Endothelial cell of umbilical vein (primary cell): Measurements from ENCODE around the gene HOXA9. TPM values are rescaled to one million over a fixed set of nuclear protein-coding genes. Genes with fewer than 3 reads are reported as not detected.

Experiments
- BruUV-seq: library from RNA; stranded (reverse); fragments of 400-500 nt; replicated peaks from 2 replicates; lab custom pipeline; 2021; lab: Mats Ljungman, UMichigan
- CTCF ChIA-PET: fragments of 300-600, 350-600 bp; sonication (Branson Sonifier 250); formaldehyde crosslinking; loops from one replicate; lab custom pipeline; 2021; ENCODE audit warnings: antibody characterized with exemption, inconsistent platforms; lab: Charles Lee
- POLR2A ChIA-PET: fragments of 300-600, 350-600 bp; sonication (Branson Sonifier 250); formaldehyde crosslinking; loops from one replicate; lab custom pipeline; 2021; ENCODE audit warnings: antibody characterized with exemption, inconsistent platforms; lab: Charles Lee
- DNase-seq: peaks from one replicate; pipeline ENCODE4 v3.0.0-alpha.2; 2011; ENCODE audit warnings: low read depth, low spot score
- FAIRE-seq: peaks from 2 replicates; lab custom pipeline; 2011; peaks lifted over from hg19 to GRCh38; lab: Jason Lieb, UNC
- H2AFZ ChIP-seq: 2 replicates; pipeline ENCODE4 v1.6.0; 2012; ENCODE audit warnings: low read depth, low read length, control low read depth, inconsistent platforms
- H3K27ac ChIP-seq: 2 replicates; pipeline ENCODE4 v1.5.1; 2011; ENCODE audit warnings: low read depth, mild to moderate bottlenecking, control low read depth, low read length, moderate library complexity; ENCODE audit not compliant: insufficient read depth
- H3K27me3 ChIP-seq, 2 experiments: 2 replicates each; pipeline versions ENCODE4 v1.6.0 to v1.6.1; 2011; ENCODE audit warnings: low read length in 2 of 2, mixed read lengths in 1 of 2; ENCODE audit not compliant: control insufficient read depth in 2 of 2, insufficient read depth in 2 of 2
- H3K36me3 ChIP-seq, 2 experiments: 2 replicates in 1 of 2; 3 replicates in 1 of 2; pipeline ENCODE4 v1.5.1; 2011; ENCODE audit warnings: low read length in 2 of 2, mild to moderate bottlenecking in 1 of 2, moderate library complexity in 1 of 2; ENCODE audit not compliant: control insufficient read depth in 2 of 2, insufficient read depth in 2 of 2; ENCODE audit errors: extremely low read depth in 1 of 2
- H3K4me1 ChIP-seq: 3 replicates; pipeline ENCODE4 v1.5.1; 2011; ENCODE audit warnings: mild to moderate bottlenecking, low read length; ENCODE audit not compliant: control insufficient read depth, insufficient read depth; ENCODE audit errors: extremely low read depth
- H3K4me2 ChIP-seq: 2 replicates; pipeline ENCODE4 v1.6.1; 2011; ENCODE audit warnings: low read length, control low read depth, mixed read lengths; ENCODE audit not compliant: insufficient read depth
- H3K4me3 ChIP-seq, 3 experiments: fragments of 200-600 bp in 1 of 3; sonication (generic), shearing (Covaris generic) in 1 of 3; replicated peaks in 1 of 3; 2 replicates each; pipeline ENCODE4 v1.5.1; 2011 to 2016; ENCODE audit warnings: control low read depth in 3 of 3, low read length in 3 of 3, mild to moderate bottlenecking in 2 of 3, inconsistent platforms in 1 of 3, low read depth in 1 of 3, moderate library complexity in 1 of 3; ENCODE audit not compliant: insufficient read depth in 1 of 3
- H3K79me2 ChIP-seq: 2 replicates; pipeline ENCODE4 v1.6.0; 2012; ENCODE audit warnings: low read length, inconsistent platforms; ENCODE audit not compliant: control insufficient read depth, insufficient read depth
- H3K9ac ChIP-seq: replicated peaks from 2 replicates; pipeline ENCODE3; 2011; ENCODE audit warnings: low read length, control low read depth; ENCODE audit not compliant: insufficient read depth; ENCODE audit errors: extremely low read depth
- H3K9me1 ChIP-seq: replicated peaks from 3 replicates; pipeline ENCODE4 v1.6.0; 2011; ENCODE audit warnings: mild to moderate bottlenecking, low read length; ENCODE audit not compliant: control insufficient read depth, insufficient read depth; ENCODE audit errors: extremely low read depth
- H3K9me3 ChIP-seq: replicated peaks from 2 replicates; pipeline ENCODE4 v1.5.1; 2012; ENCODE audit warnings: low read length, inconsistent platforms; ENCODE audit not compliant: control insufficient read depth, insufficient read depth
- H4K20me1 ChIP-seq: replicated peaks from 2 replicates; pipeline ENCODE3; 2011; ENCODE audit warnings: mild to moderate bottlenecking, low read length; ENCODE audit not compliant: control insufficient read depth, insufficient read depth; ENCODE audit errors: extremely low read depth
- CTCF ChIP-seq, 2 donors: IDR thresholded peaks; 1 replicate in 1 of 2; 2 replicates in 1 of 2; pipeline ENCODE4 v1.5.1; 2011; ENCODE audit warnings: low read length in 2 of 2, mild to moderate bottlenecking in 2 of 2, moderate library complexity in 2 of 2, control low read depth in 1 of 2, inconsistent platforms in 1 of 2, low read depth in 1 of 2; ENCODE audit not compliant: insufficient read depth in 1 of 2; ENCODE audit errors: extremely low read depth in 1 of 2
- EZH2 ChIP-seq: IDR thresholded peaks from 2 replicates; pipeline ENCODE4 v1.6.1; 2012; ENCODE audit warnings: borderline replicate concordance, low read depth, mild to moderate bottlenecking, moderate library complexity, low read length, inconsistent platforms; ENCODE audit not compliant: severe bottlenecking
- FOS ChIP-seq: IDR thresholded peaks from 2 replicates; pipeline ENCODE4 v1.6.1; 2011; ENCODE audit warnings: mild to moderate bottlenecking, low read length, moderate library complexity, borderline replicate concordance; ENCODE audit not compliant: insufficient read depth
- JUN ChIP-seq: IDR thresholded peaks from 2 replicates; pipeline ENCODE4 v1.6.1; 2011; ENCODE audit warnings: borderline replicate concordance, low read depth; ENCODE audit not compliant: insufficient read length, insufficient read depth
- MYC ChIP-seq: IDR thresholded peaks from one replicate; pipeline ENCODE4 v1.6.1; 2011; ENCODE audit warnings: mild to moderate bottlenecking, low read depth, low read length
- POLR2A ChIP-seq: IDR thresholded peaks from 2 replicates; pipeline ENCODE4 v1.6.1; 2012; ENCODE audit warnings: low read depth, mild to moderate bottlenecking, control low read depth, low read length
- POLR2AphosphoS5 ChIP-seq: IDR thresholded peaks from 2 replicates; pipeline ENCODE4 v1.6.1; 2012; ENCODE audit warnings: low read depth, mild to moderate bottlenecking, control low read depth, low read length, moderate library complexity; ENCODE audit not compliant: insufficient read depth
- dilution Hi-C: fragments of 300-500 bp; cut with MboI; formaldehyde crosslinking; loops from one replicate; pipeline ENCODE4 v1.15.0; 2019; ENCODE audit warnings: low sequenced_read_pairs; ENCODE audit not compliant: extremely low pct_ligation_motif_present
- intact Hi-C: fragments of 100-400 bp; cut with micrococcal nuclease; formaldehyde crosslinking; loops from one replicate; pipeline ENCODE4 v1.10.0; 2022
- polyA plus RNA-seq, 4 experiments: library from polyadenylated mRNA; depleted of rRNA in 3 of 4; stranded (reverse) in 3 of 4; unstranded in 1 of 4; fragments of >200 nt; gene quantifications; 2 replicates each; pipeline versions ENCODE4 v1.2.1 to v1.2.3, GENCODE V29; 2011 to 2012; ENCODE audit warnings: missing spikeins in 1 of 4
- total RNA-seq: library from RNA; stranded (reverse); gene quantifications from 2 replicates; pipeline ENCODE4 v1.2.3, GENCODE V29; 2021
- TF ChIP-seq, protein P1 (sequence below): IDR thresholded peaks from 2 replicates; pipeline ENCODE4 v1.6.1; 2011; ENCODE audit not compliant: insufficient read depth, insufficient read length

The HOXA9 gene
- total and polyA plus RNA-seq, 2 donors (not counting 3 experiments of a cell fraction or from before 2014, with no cell fraction given) = 47.2 to 61.6 TPM

GRCh38 chr7:27156916-27157701 is 8.2 kb downstream of the HOXA9 start:
- Histone ChIP-seq H2AFZ (peak overlapping the region; percentile 15), H3K4me1 (peaks cover 72% of the 10 kb centered on the region), H3K4me2 (peak overlapping the region; percentile 74), H3K36me3 (no peaks in the 10 kb centered on the region), H3K9ac (peak overlapping the region; percentile 78), H3K9me3 (no peaks in the 10 kb centered on the region), H3K27ac (peak overlapping the region; percentile 69), H3K9me1 (no peaks in the 10 kb centered on the region), H3K27me3 (no peaks in the 10 kb centered on the region), H4K20me1 (no peaks in the 10 kb centered on the region), H3K79me2 (peaks cover 77% of the 10 kb centered on the region), H3K4me3 (peak overlapping the region in 2 of 3 experiments; percentile 34 to 60)
- peak; percentile 72 for DNase-seq
- dilution Hi-C loops (loop anchor here (25.0 kb wide), 1 partner anchor 970 kb away; no protein-coding TSS in a partner anchor), intact Hi-C loops (loop anchor here (5.0 kb wide), 1 partner anchor 1000 kb away; no protein-coding TSS in a partner anchor)
- ChIA-PET POLR2A (interaction anchor here (0.5 to 1.7 kb wide), 3 partner anchors 11 to 957 kb away, joined by 3 to 5 read pairs (median 4); no protein-coding TSS in a partner anchor), CTCF (interaction anchor here (0.6 to 4.1 kb wide), 18 partner anchors 8 to 1066 kb away, joined by 3 to 48 read pairs (median 4); partner anchors contain the start of genes HOXA10 and HOXA5)
- no TSS peak for BruUV-seq
- TF ChIP-seq POLR2AphosphoS5 = no peak
- TF ChIP-seq JUN = no peak
- TF ChIP-seq, protein P1, sequence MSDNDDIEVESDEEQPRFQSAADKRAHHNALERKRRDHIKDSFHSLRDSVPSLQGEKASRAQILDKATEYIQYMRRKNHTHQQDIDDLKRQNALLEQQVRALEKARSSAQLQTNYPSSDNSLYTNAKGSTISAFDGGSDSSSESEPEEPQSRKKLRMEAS = no peak
- TF ChIP-seq EZH2 = no peak
- no peak for TF ChIP-seq POLR2A
- no peak for TF ChIP-seq FOS
- TF ChIP-seq MYC = no peak
- TF ChIP-seq CTCF (IDR thresholded peaks at IDR 0.05; ENCODE audit: extremely low read depth in 1 of 2, insufficient read depth in 1 of 2, low read depth in 1 of 2, low read length in 2 of 2) = no peak
- peak; percentile 59 for FAIRE-seq
